ENCODE measurements around the gene GPC1. TPM values are rescaled to one million over a fixed set of nuclear protein-coding genes. Genes with fewer than 3 reads are reported as not detected.

Gene GPC1
- total RNA-seq, 1 donor from 2014 or later = 182 TPM

DNA sequence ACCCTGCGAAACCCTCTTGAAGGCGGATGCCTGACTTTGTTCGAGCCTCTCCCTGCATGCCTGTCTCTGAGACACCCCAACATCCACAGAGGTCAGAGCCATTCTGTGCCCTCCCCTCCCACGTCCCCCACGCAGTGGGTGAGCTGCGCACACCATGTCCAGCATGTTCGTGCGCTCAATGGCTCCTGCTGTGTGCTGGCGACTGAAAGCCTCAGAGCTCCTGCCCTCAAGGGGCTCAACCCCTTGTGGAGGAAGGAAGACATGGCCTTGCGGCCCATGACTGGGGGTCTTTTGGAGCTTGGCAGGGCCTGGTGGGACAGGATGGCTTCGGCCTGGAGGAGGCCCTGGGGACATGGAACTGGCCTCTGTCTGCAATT, 76.6 kb downstream of the GPC1 start:
- intact Hi-C loops (cut with DNase I) = loop anchor here (10.0 kb wide), 2 partner anchors 83 to 193 kb away; no protein-coding TSS in a partner anchor
- ATAC-seq (no peak), DNase-seq (ENCODE audit: missing footprints) (no peak)

DNA sequence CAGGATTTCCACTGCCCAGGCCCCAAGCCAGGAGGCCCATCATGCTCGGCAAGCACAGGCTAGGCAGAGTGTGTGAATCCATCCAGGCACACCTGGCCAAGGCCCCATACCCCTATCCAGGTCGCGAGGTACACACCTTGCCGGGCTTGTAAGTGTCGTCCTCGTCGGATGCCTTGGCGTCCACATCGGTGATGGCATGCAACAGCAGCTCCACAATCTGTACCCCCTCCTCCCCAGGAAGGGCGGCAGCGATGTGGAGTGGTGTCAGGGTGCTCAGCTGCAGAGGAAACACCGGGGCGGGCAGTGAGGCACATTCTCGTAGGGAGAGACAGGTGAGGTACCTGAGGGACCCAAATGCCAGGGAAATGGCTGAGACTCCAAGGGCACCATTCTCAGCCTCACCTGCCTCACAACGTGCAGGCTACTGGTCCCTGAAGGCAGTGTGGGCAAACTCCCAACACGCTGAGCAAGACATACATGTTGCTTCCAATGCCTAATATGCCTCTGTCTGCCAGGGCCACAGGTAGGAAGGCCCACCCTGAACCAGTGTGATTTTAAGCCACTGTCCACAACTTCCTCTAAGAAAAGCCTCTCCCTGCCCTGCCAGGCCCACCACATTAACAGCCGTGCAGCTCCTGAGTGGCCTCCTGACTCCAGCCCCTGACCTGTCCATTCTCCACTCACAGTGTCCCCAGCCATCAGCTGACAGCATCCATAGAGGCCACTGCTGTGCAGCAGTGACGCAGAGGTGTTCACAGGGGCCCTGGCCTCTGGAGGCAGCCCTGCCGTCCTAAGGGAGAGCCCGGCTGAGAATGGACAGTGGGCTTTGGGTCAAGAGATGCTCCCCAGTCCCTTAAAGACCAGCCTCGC, 77.4 kb downstream of the GPC1 start:
- ATAC-seq (no peak), DNase-seq (ENCODE audit: missing footprints) (no peak)
- intact Hi-C loops (cut with DNase I) = loop anchor here (10.0 kb wide), 2 partner anchors 82 to 192 kb away; no protein-coding TSS in a partner anchor

- peak; percentile 84 for ATAC-seq
- peak; percentile 97 for DNase-seq (ENCODE audit: missing footprints)
- intact Hi-C loops (cut with DNase I) = loop anchor here (2.0 to 10.0 kb wide), 3 partner anchors 81 to 327 kb away; no protein-coding TSS in a partner anchor
These were observed 78.3 kb downstream of the GPC1 start for GRCh38 chr2:240513549-240514287.

DNA sequence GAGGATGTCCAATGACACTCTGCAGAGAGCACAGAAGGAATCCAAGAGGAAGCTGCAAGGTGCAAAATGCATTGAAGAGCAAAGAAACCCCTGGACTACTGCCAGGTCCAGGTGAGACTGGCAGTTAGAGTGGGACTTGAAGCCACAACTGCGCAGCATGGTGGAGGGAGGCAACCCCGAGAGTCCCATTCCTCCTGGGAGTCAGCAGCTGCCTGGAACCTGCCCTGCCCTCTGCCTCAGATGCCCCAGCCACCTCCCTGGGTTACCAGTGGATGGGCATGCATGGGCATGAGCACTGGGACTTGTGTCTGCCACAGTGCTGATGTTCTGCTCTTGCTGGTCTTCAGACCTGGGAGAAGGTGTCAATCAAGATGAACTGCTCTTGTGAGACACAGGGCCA, 79.2 kb downstream of the GPC1 start:
- no peak for DNase-seq (ENCODE audit: missing footprints)
- ATAC-seq = no peak
- intact Hi-C loops (cut with DNase I) = loop anchor here (2.0 to 10.0 kb wide), 3 partner anchors 80 to 326 kb away; no protein-coding TSS in a partner anchor

GRCh38 chr2:240517342-240517741, 81.9 kb downstream of the GPC1 start:
- intact Hi-C loops (cut with DNase I) = loop anchor here (10.0 kb wide), 2 partner anchors 77 to 187 kb away; no protein-coding TSS in a partner anchor
- ATAC-seq = no peak
- no peak for DNase-seq (ENCODE audit: missing footprints)

Small RNAs within 50 kb of the gene (microRNA-seq; reads per million reads assigned to microRNA genes)
- gene MIR149 = 428 reads per million, percentile 71 among the genes with 10 or more reads in this experiment

Other genes with a start within 250 kb of the GPC1 start
- 5.9 TPM for gene ANKMY1, start 122.3 kb downstream of the GPC1 start, total RNA-seq
- gene DUSP28, start 124.7 kb downstream of the GPC1 start, total RNA-seq = 14.4 TPM
- 98.4 TPM for gene RNPEPL1, start 132.8 kb downstream of the GPC1 start, total RNA-seq
- 51.8 TPM for gene CAPN10, start 151.1 kb downstream of the GPC1 start, total RNA-seq
- gene GPR35, start 189.8 kb downstream of the GPC1 start, total RNA-seq = 2.2 TPM
- not detected for gene AQP12B, start 247.2 kb downstream of the GPC1 start, total RNA-seq